ES-I3 (cell line): ENCODE results near the gene AIRE.
A peak's percentile ranks its signal among the peaks of the same experiment; 100 is the strongest.

Experiments
- H3K36me3 ChIP-seq: 2 replicates; pipeline ENCODE4 v1.6.1; 2013; ENCODE audit warnings: mild to moderate bottlenecking, low read length, control low read depth, moderate library complexity; ENCODE audit not compliant: insufficient read depth
- H3K4me1 ChIP-seq: 2 replicates; pipeline ENCODE4 v1.6.1; 2013; ENCODE audit warnings: mild to moderate bottlenecking, control low read depth, low read length; ENCODE audit not compliant: insufficient read depth
- H3K9ac ChIP-seq: 2 replicates; pipeline ENCODE4 v1.6.1; 2013; ENCODE audit warnings: low read depth, mild to moderate bottlenecking, low read length, moderate library complexity
- H3K9me3 ChIP-seq: 2 replicates; pipeline ENCODE4 v1.6.1; 2013; ENCODE audit warnings: mild to moderate bottlenecking, low read length, moderate library complexity; ENCODE audit not compliant: control insufficient read depth, insufficient read depth

AIRE gene

GRCh38 chr21:44291936-44292811 is 6.5 kb downstream of the AIRE start:
- H3K4me1 ChIP-seq: no peaks in the 10 kb centered on the region; the same call in 1 of the 2 replicates
- no peaks in the 10 kb centered on the region for H3K9me3 ChIP-seq
- no peaks in the 10 kb centered on the region for H3K36me3 ChIP-seq
- no peak overlapping the region for H3K9ac ChIP-seq

DNA sequence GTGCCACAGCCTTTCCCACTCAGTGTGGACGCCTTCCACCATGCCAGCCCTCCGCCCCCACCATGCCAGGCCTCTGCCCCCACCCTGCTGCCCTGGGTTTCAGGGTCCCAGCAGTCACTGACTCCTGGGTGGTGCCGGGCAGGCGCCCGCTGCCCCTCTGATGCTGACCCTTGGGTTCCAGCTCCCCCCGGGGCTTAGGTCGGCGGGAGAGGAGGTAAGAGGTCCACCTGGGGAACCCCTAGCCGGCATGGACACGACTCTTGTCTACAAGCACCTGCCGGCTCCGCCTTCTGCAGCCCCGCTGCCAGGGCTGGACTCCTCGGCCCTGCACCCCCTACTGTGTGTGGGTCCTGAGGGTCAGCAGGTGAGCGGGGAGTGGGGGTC is 7.1 kb downstream of the AIRE start:
- H3K9me3 ChIP-seq: no peaks in the 10 kb centered on the region
- no peaks in the 10 kb centered on the region for H3K36me3 ChIP-seq
- H3K4me1 ChIP-seq: no peaks in the 10 kb centered on the region; the same call in 1 of the 2 replicates
- H3K9ac ChIP-seq: no peak overlapping the region

GRCh38 chr21:44293551-44294231 is 8.0 kb downstream of the AIRE start:
- no peaks in the 10 kb centered on the region for H3K36me3 ChIP-seq
- no peaks in the 10 kb centered on the region for H3K9me3 ChIP-seq
- H3K9ac ChIP-seq: no peak overlapping the region
- H3K4me1 ChIP-seq: no peaks in the 10 kb centered on the region; the same call in 1 of the 2 replicates

DNA sequence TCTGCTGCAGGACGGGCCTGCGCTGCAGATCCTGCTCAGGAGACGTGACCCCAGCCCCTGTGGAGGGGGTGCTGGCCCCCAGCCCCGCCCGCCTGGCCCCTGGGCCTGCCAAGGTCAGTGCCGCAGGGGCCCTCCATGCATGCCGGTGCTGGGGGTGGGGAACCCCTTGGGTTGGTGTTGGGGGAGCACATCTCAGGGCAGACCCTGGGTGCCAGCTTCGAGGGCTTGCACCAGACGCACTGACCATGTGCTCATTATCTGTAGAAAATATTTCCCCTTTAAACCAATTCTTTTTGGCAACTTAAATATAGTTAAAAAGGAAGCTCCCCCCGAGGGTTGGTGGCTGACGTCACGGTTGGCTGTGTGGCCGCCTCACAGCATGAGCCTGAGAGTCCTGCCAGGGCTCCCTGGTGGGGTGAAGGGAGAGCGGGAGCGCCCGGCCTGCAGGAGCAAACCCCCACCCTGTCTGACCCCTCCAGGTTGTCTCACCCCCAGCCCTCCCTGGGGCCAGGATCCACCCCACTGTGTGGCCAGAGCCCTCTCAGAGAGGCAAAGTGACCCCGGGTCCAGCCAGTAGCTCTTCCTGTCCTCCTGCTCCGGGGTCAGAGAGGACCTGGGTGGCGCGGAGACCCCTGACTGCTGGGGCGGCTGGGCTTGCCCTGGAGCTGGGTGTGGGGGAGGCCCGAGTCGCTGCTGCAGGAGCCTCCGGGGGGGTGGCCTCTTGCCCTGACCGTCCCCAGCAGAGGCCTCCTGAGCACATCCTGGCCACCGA is 8.9 kb downstream of the AIRE start:
- Histone ChIP-seq H3K9ac (no peak overlapping the region), H3K9me3 (no peaks in the 10 kb centered on the region), H3K36me3 (no peaks in the 10 kb centered on the region), H3K4me1 (no peaks in the 10 kb centered on the region; the same call in 1 of the 2 replicates)

DNA sequence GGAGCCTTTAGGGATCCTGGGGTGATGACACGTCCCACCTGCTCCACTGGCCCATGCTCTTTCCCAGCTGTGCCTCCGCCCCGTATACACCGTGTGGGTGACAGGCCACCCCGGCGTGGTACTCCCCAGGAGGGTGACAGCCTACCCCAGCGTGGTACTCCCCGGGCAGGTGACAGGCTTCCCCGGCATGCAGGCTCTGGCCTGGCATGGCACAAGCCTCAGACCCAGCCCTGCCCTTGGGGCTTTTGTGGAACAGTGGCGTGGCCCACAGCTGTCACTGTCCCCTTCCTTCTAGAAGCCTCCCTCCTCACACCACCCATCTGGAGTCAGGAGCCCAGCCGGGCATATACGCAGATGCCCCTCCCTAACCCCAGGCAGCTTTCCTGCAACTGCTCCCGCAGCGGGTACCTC is 9.5 kb downstream of the AIRE start:
- H3K36me3 ChIP-seq: no peaks in the 10 kb centered on the region
- no peak overlapping the region for H3K9ac ChIP-seq
- no peaks in the 10 kb centered on the region; the same call in 1 of the 2 replicates for H3K4me1 ChIP-seq
- no peaks in the 10 kb centered on the region for H3K9me3 ChIP-seq

- H3K9me3 ChIP-seq: no peaks in the 10 kb centered on the region
- H3K4me1 ChIP-seq: no peaks in the 10 kb centered on the region; the same call in 1 of the 2 replicates
- H3K9ac ChIP-seq: no peak overlapping the region
- H3K36me3 ChIP-seq: no peaks in the 10 kb centered on the region
Measured at GRCh38 chr21:44295646-44296045, 10.0 kb downstream of the AIRE start.

GRCh38 chr21:44296103-44296519 is 10.4 kb downstream of the AIRE start:
- Histone ChIP-seq H3K9me3 (no peaks in the 10 kb centered on the region), H3K36me3 (no peaks in the 10 kb centered on the region), H3K4me1 (no peaks in the 10 kb centered on the region; the same call in 1 of the 2 replicates), H3K9ac (no peak overlapping the region)

DNA sequence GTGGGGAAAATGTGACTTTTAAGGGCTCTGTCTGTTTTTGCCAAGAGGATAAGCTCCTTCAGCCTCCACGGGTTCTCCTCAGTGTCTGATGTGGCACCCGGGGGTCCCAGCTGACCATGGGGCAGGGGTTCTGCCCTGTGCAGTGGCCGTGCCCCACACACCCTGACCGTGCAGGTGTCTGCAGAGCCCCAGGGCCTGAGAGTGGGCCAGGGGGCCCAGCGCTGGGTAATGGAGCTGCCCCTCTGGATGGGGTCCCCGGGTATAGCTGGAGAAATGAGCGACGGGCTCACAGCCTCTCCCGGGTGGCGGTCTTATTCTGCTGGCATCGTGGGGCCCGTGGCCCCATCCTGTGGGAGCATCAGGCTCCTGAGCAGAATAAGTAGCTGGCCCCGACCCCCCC is 11.2 kb downstream of the AIRE start:
- Histone ChIP-seq H3K4me1 (no peaks in the 10 kb centered on the region; the same call in 1 of the 2 replicates), H3K36me3 (no peaks in the 10 kb centered on the region), H3K9me3 (no peaks in the 10 kb centered on the region), H3K9ac (no peak overlapping the region)

- Histone ChIP-seq H3K9me3 (no peaks in the 10 kb centered on the region), H3K36me3 (no peaks in the 10 kb centered on the region), H3K4me1 (no peaks in the 10 kb centered on the region; the same call in 1 of the 2 replicates), H3K9ac (no peak overlapping the region)
Measured at GRCh38 chr21:44297525-44298290, 12.0 kb downstream of the AIRE start.

DNA sequence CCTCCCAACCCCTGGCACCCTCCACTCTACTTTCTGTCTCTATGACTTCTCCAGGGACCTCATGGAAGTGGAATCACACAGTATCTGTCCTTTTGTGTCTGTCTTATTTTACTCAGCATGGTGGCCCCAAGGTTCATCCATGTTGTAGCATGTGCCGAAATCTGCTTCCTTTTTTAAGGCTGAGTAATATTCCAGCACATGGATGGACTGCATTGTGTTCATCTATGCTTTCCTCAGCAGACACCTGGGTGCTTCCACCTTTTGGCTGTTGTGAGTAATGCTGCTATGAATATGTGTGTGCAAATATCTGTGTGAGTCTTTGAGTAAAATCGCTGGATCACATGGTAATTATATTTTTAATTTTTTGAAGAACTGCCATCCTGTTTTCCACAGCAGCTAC is 12.6 kb downstream of the AIRE start:
- no peak overlapping the region for H3K9ac ChIP-seq
- H3K4me1 ChIP-seq: no peaks in the 10 kb centered on the region; the same call in 1 of the 2 replicates
- H3K36me3 ChIP-seq: no peaks in the 10 kb centered on the region
- H3K9me3 ChIP-seq: no peaks in the 10 kb centered on the region

DNA sequence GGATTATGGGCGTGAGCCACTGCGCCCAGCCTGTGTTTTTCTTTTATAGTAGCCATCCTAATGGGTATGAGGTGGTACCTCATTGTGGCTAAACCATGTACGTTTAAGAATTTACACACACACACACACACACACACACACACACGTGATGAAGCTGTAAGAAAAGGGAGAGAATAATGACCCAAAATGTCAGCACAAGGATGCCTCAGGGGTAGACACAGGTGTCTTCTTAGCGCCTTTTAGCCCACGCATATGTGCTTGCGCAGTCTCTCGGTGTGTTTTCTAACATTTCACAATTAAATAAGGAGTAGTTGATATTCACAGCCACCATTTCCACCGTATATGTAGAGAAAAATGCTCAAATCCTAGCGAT is 13.4 kb downstream of the AIRE start:
- Histone ChIP-seq H3K4me1 (no peaks in the 10 kb centered on the region; the same call in 1 of the 2 replicates), H3K9me3 (no peaks in the 10 kb centered on the region), H3K36me3 (no peaks in the 10 kb centered on the region), H3K9ac (peak overlapping the region; percentile 62)

- Histone ChIP-seq H3K4me1 (no peaks in the 10 kb centered on the region; the same call in 1 of the 2 replicates), H3K36me3 (no peaks in the 10 kb centered on the region), H3K9ac (peak within 1 kb of the TSS; percentile 82), H3K9me3 (no peaks in the 10 kb centered on the region)
Measured at GRCh38 chr21:44299458-44300261, 14.0 kb downstream of the AIRE start, which contains the start of gene PFKL. Gene PFKL, plus strand, starts transcription at chr21:44300053. Its CDS starts 53 bp downstream, at chr21:44300106.
